ENCODE data around the gene FGFBP2.

DNA sequence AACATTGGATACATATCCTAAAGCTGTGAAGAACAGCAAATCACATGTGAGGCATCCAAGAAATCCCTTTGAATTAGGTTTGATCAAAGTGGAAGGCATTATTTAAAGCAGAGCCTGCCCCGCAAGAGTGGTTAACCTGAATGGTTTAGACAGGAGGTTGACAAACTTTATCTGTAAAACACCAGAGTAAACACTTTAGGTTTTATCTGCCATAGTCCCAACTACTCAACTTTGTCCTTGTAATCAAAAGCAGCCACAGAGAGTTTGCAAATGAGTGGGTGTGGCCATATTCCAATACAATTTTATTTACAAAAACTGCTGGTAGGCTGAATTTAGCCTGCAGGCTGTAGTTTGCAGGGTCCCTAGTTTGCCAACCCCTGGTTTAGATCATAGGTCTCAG, 25.2 kb upstream of the FGFBP2 start:
- TF ChIP-seq EZH2 (IDR thresholded peaks at IDR 0.05; ENCODE audit: insufficient read depth, poor library complexity, severe bottlenecking) (no peak), EZH2phosphoT487 (IDR thresholded peaks at IDR 0.05; ENCODE audit: insufficient read depth, low read depth) (no peak)

Data from GM23248 (cell line).